C4-2B (cell line): ENCODE measurements around the gene MORC3.

Source experiments
- H3K27ac ChIP-seq: fragments of 450-650 bp; 2 replicates; pipeline ENCODE4 v1.5.1; 2017
- CTCF ChIP-seq: fragments of 450-650 bp; conservative IDR thresholded peaks from 2 replicates; pipeline ENCODE4 v1.5.1; 2017; ENCODE audit warnings: mild to moderate bottlenecking
- ZFX ChIP-seq: fragments of 450-650 bp; IDR thresholded peaks from 2 replicates; pipeline ENCODE4 v1.6.1; 2017

Gene MORC3

DNA sequence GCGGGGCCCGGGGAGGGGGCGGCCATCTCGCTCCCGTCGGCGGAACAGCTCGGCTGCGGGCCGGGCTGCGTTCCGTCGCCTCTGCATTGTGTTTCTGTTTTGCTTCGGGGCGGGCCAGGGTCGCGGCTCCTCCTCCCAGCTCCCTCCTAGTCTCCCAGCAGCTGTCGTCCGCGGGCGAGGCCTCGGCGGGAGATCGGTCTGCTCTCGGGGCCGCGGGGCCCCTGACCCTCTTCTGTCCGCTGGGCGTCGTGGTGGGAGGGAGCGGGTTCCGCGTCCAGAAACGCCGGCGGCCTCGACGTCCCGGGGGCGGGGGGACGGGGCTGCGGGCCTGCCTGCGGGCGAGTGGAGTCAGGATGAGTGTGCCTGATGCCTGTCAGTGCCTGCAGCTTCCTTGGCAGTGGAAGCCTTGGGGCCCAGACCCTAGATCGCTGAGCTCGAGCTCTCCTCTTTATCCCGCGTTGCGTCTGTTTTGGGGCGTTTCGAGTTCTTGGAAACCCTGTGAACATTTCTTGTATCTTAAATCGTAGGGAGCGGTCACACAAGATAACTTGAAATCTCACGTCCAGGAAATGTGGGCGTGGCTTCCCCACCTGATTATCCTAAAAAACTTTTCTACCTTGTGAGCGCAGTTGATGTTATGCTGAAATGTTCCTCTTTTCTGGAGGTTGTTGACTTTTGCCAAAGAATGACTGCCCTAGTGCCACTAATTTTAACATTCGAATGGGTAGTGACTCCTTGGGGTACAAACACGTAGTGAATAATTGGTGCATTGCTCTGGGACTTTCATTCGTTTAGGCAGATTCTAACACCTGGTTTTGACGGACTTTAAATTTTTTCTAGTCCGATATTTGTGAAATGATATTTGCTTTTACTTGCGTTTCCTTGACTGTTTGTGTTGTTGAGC, 676 bp downstream of the MORC3 start:
- TF ChIP-seq CTCF: no peak
- peak; percentile 61 for TF ChIP-seq ZFX
- H3K27ac ChIP-seq: peak overlapping the region; percentile 90

DNA sequence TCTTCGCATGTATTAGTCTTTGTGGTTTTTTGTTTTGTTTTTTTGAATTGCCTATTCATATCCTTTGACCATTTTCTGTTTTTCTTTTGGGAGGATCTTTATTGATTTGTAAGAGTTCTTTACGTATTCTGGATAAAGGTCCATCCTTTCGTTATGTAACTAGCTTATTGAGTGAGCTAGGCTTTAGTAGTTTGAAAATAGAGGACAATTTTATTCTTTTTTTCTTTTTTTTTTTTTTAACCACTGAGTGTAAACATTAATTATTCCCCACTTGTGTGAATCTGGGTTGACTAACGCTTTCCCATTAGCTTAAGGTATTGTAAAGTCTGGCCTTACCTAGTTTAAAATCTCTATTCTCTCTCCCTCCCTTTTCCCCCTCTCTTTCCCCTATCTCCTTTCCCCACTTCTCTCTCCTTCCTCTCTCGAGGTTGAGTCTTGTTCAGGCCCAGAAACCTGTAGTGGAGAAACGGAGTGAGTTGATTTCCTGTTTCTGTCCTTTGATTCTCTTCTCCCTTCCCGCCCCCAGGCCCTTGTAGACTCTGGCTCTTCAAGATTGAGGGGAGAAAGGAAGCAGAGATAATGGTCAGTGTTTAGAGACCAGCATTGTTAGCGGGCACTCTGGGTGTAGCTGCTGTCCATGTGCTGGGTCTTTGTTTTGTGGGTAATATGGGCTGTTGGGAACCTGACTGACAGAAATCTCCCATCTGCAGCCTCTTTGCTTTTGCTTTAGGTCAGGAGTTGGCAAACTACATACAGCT, 1.5 kb downstream of the MORC3 start:
- TF ChIP-seq CTCF (no peak), ZFX (no peak)
- H3K27ac ChIP-seq: peak overlapping the region; percentile 43

- TF ChIP-seq CTCF (no peak), ZFX (no peak)
Observed at GRCh38 chr21:36322083-36322424, 2.1 kb downstream of the MORC3 start.

GRCh38 chr21:36323032-36323431, 3.0 kb downstream of the MORC3 start:
- no peak for TF ChIP-seq CTCF
- TF ChIP-seq ZFX: no peak
- no peak overlapping the region for H3K27ac ChIP-seq

More at GRCh38 chr21:36322083-36322424, 2.1 kb downstream of the MORC3 start:
- peak overlapping the region; percentile 43 for H3K27ac ChIP-seq

DNA sequence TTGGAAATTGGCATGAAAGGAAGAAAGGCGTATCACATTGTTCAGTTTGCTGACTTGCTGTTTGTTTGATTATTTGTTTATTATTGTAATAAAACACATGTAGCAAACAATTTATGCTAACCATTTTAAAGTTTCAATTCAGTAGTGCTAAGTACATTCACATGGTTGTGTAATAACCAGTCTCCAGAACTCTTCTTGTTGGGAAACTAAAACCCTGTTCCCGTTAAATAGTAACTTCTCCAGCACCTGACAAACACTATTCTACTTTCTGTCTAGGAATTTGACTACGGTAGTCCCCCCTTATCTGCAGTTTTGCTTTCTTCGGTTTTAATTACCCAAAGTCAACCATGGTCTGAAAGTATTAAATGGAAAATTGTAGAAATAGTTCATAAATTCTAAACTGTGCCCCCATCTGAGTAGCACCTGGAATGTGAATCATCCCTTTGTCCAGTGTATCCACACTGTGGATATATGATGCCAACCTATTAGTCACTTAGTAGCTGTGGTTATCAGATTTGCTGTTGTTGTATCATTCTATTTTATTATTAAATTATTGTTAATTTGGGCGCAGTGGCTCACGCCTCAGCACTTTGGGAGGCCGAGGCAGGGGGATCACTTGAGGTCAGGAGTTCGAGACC, 5.5 kb downstream of the MORC3 start:
- TF ChIP-seq CTCF (no peak), ZFX (no peak)
- no peak overlapping the region for H3K27ac ChIP-seq

DNA sequence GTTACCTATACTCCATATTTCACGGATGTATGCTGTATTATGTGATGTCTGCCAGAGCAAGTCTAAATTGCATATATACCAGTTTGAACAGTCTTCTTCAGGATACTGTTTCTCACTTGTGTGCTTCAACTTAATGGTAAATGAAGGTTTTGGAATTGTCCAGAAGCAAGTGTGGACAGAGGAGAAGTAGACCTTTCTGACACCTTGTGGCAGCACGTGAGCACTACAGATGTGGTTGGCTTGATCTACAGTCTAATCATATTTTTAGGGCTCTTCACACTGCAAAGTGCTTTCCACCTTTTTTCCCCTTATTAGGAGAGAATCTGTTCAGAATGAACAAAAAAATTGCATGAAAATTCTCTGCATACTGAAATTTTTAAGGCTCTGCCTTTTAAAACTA, 10.9 kb downstream of the MORC3 start:
- no peak overlapping the region for H3K27ac ChIP-seq
- no peak for TF ChIP-seq ZFX
- TF ChIP-seq CTCF: peak; percentile 76
